Transverse colon (tissue), 4 donors: ENCODE data around the gene C19orf25. TPM values are rescaled to one million over a fixed set of nuclear protein-coding genes. Genes with fewer than 3 reads are reported as not detected.
A peak's percentile ranks its signal among the peaks of the same experiment; 100 is the strongest.

Experiments
- DNase-seq: peaks from one replicate; pipeline ENCODE4 v3.0.0-alpha.2; 2019
- H3K27ac ChIP-seq, 4 donors: fragments of 200-600 bp; sonication (generic); 2 replicates each; pipeline ENCODE4 v1.5.1; 2016 to 2018; ENCODE audit warnings: inconsistent platforms in 4 of 4
- H3K27me3 ChIP-seq: fragments of 200-600 bp; sonication (generic); 2 replicates; pipeline ENCODE4 v1.5.1; 2017; ENCODE audit warnings: inconsistent platforms
- H3K36me3 ChIP-seq, 4 donors: fragments of 200-600 bp; sonication (generic); 2 replicates each; pipeline ENCODE4 v1.5.1; 2017 to 2019; ENCODE audit warnings: inconsistent platforms in 4 of 4
- H3K4me1 ChIP-seq, 4 donors: fragments of 200-600 bp; sonication (generic); 2 replicates each; pipeline ENCODE4 v1.5.1; 2017 to 2020; ENCODE audit warnings: inconsistent platforms in 4 of 4
- H3K4me3 ChIP-seq, 4 donors: fragments of 200-600 bp; sonication (generic); 1 replicate in 1 of 4; 2 replicates in 3 of 4; pipeline versions ENCODE4 v1.5.1 to v1.6.1; 2017 to 2019; ENCODE audit warnings: inconsistent platforms in 4 of 4
- H3K9me3 ChIP-seq, 2 donors: fragments of 200-600 bp; sonication (generic); 2 replicates each; pipeline ENCODE4 v1.5.1; 2017 to 2019; ENCODE audit warnings: inconsistent platforms in 2 of 2
- CTCF ChIP-seq, 5 experiments: fragments of 200-600 bp in 3 of 5; fragments of 450-650 bp in 2 of 5; sonication (generic) in 3 of 5; IDR thresholded peaks; 1 replicate in 2 of 5; 2 replicates in 3 of 5; pipeline ENCODE4 v1.5.1; 2016 to 2017; ENCODE audit warnings: antibody characterized with exemption in 5 of 5, inconsistent platforms in 3 of 5, mild to moderate bottlenecking in 2 of 5, moderate library complexity in 1 of 5
- EP300 ChIP-seq: sonication (generic); formaldehyde crosslinking; IDR thresholded peaks from one replicate; pipeline ENCODE4 v1.6.1; 2017; ENCODE audit warnings: antibody characterized with exemption, low read depth
- POLR2A ChIP-seq: fragments of 450-650 bp; IDR thresholded peaks from one replicate; pipeline ENCODE4 v1.6.1; 2016; ENCODE audit warnings: antibody characterized with exemption, mild to moderate bottlenecking, moderate library complexity
- POLR2AphosphoS5 ChIP-seq, 3 donors: sonication (generic); formaldehyde crosslinking; IDR thresholded peaks; one replicate each; pipeline ENCODE4 v1.6.1; 2016; ENCODE audit warnings: antibody characterized with exemption in 3 of 3
- WGBS, 2 donors: methylation state at CpG; one replicate each; pipeline ENCODE4 v1.1.5; 2018; ENCODE audit warnings: low coverage in 1 of 2; 5-methylcytosine and 5-hydroxymethylcytosine counted together
- in situ Hi-C, 4 donors: fragments of 200-750 bp; cut with MboI; loops; one replicate each; pipeline versions ENCODE4 v1.15.0 to v1.15.1; 2017; ENCODE audit warnings: low sequenced_read_pairs in 3 of 4, low pct_ligation_motif_present in 1 of 4, low pct_unique_long_range_greater_than_20kb in 1 of 4
- intact Hi-C: fragments of 100-400 bp; cut with DNase I; formaldehyde crosslinking; loops from one replicate; pipeline ENCODE4 v1.15.1; 2023; ENCODE audit warnings: low total_unique reads
- total RNA-seq, 4 donors: library from RNA; depleted of rRNA; stranded (reverse); fragments of >200 nt; gene quantifications; one replicate each; pipeline ENCODE4 v1.1.0, GENCODE V29; 2016

Gene C19orf25
- total RNA-seq, 4 donors from 2014 or later: 36.2 to 89.2 (median 46.0) TPM

DNA sequence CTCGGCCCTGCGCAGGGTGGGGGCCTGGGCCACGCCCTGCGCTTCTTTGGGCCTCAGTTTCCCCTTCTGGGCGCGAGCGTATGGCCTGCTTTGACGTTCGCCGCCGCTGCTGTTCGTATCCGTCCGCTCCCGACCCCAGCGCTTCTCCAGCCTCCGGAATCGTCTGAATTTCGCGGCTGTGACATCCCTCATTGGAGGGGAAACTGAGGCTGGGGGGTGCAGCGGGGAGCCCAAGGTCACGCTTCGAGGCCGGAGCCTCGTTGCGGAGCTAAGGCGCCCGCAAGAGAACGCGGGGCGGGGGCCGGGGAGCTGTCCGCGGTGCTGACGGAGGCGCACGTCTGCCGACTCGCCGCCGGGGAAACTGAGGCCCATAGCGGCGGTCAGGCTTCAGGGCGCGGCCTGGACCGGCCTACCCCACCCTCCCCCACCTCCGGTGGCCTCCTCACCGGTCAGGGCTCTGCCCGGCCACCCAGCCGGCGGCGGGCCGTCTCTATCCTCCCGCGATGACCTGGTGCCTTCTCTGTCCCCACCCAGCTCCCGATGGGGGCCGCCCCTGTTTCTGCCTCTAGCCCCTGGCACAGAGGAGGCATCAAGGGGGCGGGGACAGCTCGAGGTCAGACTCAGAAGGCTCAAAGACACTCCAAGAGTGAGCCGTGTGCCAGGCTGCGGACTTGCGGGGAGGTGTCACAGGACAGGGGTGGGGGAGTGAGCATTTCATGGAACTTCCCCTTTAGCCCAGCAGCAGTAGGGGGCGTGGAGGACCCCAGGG is 32.1 kb downstream of the C19orf25 start:
- no peak for TF ChIP-seq POLR2AphosphoS5 (IDR thresholded peaks at IDR 0.05)
- no peak for TF ChIP-seq CTCF (IDR thresholded peaks at IDR 0.05)
- TF ChIP-seq EP300: no peak
- no peak for TF ChIP-seq POLR2A
- Histone ChIP-seq H3K27me3 (peaks cover 67% of the 10 kb centered on the region), H3K9me3 (no peaks in the 10 kb centered on the region), H3K4me1 (peaks cover 9 to 25% (median 22%) of the 10 kb centered on the region in 4 donors), H3K27ac (no peak overlapping the region), H3K36me3 (peaks cover 0 to 7% (median 0%) of the 10 kb centered on the region in 4 donors), H3K4me3 (peak overlapping the region in 1 of 4 donors; percentile 43)
- in situ Hi-C loops (no loop called here), intact Hi-C loops (loop anchor here (10.0 kb wide), 1 partner anchor 152 kb away; no protein-coding TSS in a partner anchor)
- DNase-seq: no peak
- 9% methylated on average over 36 of the region's 63 CpGs; no CpG with 5 or more reads in 1 of the 2 donors for WGBS, 2 donors

- no peak overlapping the region for H3K27ac ChIP-seq
- DNase-seq: no peak
- peaks cover 0 to 12% (median 3%) of the 10 kb centered on the region in 4 donors for H3K36me3 ChIP-seq
- H3K4me1 ChIP-seq: peaks cover 9 to 25% (median 22%) of the 10 kb centered on the region in 4 donors
- no peaks in the 10 kb centered on the region for H3K9me3 ChIP-seq
- TF ChIP-seq CTCF (IDR thresholded peaks at IDR 0.05): no peak
- no peak for TF ChIP-seq POLR2AphosphoS5 (IDR thresholded peaks at IDR 0.05)
- TF ChIP-seq POLR2A: no peak
- TF ChIP-seq EP300: no peak
- peaks cover 60% of the 10 kb centered on the region for H3K27me3 ChIP-seq
- 10% methylated on average over 27 of the region's 99 CpGs; no CpG with 5 or more reads in 1 of the 2 donors for WGBS, 2 donors
- peak overlapping the region in 2 of 4 donors; percentile 26 to 43 for H3K4me3 ChIP-seq
- in situ Hi-C loops: no loop called here
- intact Hi-C loops: loop anchor here (10.0 kb wide), 1 partner anchor 151 kb away; no protein-coding TSS in a partner anchor
Measured at GRCh38 chr19:1445932-1446712, 32.9 kb downstream of the C19orf25 start.

DNA sequence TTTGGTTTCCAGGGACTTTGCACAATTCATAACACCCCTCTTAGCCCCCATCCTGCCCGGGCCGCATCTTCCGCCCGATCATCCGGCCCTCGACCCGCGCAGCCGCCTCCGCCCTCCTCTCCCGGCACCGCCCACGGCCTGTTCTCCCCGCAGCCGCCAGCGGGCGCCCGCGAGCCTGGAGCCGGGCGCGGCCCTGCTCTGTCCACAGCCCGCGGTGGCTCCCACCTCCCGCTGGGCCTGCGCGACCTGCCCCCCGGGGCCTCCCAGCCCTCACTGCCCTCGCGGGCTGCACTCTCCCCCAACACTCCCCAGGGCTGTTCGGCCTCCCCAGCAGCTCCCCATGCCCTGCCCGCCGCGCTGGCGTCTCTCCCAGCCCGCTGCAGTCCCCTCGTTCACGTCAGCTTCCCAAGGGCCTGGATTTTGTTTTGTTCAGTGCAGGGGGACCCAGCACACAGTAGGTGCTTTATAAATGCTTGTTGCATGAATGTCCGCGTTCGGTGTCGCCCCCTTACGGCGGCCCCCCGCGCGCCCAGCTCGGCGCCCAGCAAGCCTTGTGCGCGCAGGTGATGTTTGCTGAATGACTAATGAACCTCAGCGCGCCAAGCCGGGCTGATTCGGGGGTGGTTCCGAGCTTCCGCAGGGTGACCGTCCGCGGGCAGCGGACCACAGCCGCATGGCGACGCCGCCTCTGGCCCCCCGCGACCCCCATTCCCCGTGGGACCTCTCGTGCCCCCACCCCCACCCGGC is 33.7 kb downstream of the C19orf25 start:
- peak; percentile 80 for DNase-seq
- H3K4me1 ChIP-seq: peaks cover 9 to 28% (median 22%) of the 10 kb centered on the region in 4 donors
- H3K27ac ChIP-seq: peak overlapping the region in 2 of 4 donors; percentile 12 to 20
- 2% methylated on average over 9 to 55 of the region's 70 CpGs for WGBS, 2 donors
- intact Hi-C loops (loop anchor here (10.0 kb wide), 1 partner anchor 151 kb away; no protein-coding TSS in a partner anchor), in situ Hi-C loops (no loop called here)
- peak; percentile 64 to 98 (median 92) for TF ChIP-seq CTCF (IDR thresholded peaks at IDR 0.05)
- peak in 1 of 3 donors; percentile 5 for TF ChIP-seq POLR2AphosphoS5 (IDR thresholded peaks at IDR 0.05)
- TF ChIP-seq EP300: no peak
- H3K36me3 ChIP-seq: peaks cover 0 to 20% (median 6%) of the 10 kb centered on the region in 4 donors
- H3K27me3 ChIP-seq: peaks cover 52% of the 10 kb centered on the region
- no peaks in the 10 kb centered on the region for H3K9me3 ChIP-seq
- H3K4me3 ChIP-seq: peak overlapping the region in 3 of 4 donors; percentile 7 to 43 (median 26)
